Measurements from ENCODE around the gene FAM156A.
"Not testable (repeated sequence)": the region's sequence is repeated elsewhere in the genome, so short reads cannot be mapped to it uniquely, and the experiment has no call there.

FAM156A gene

GRCh38 chrX:52958113-52958959 is at the start of gene FAM156A:
FAM156A (minus strand) TSS chrX:52958518; CDS start chrX:52948588, 9,930 bp downstream.
- DNase-seq = not testable (repeated sequence)

DNA sequence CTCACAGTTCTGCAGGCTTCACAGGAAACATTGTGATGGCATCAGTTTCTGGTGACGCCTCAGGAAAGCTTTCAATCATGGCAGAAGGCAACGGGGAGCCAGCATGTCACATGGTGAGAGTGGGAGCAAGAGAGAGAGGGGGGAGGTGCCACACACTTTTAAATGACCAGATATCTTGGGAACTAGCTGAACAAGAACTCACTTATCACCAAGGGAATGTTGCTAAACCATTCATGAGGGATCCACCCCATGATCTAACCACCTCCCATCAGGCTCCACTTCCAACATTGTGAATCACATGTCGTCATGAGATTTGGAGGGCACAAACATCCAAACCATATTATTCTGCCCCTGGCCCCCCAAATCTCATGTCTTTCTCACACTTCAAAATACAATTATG is 47.0 kb upstream of the FAM156A start:
- DNase-seq = no peak

- DNase-seq = no peak
Observed at GRCh38 chrX:53004811-53005210, 46.5 kb upstream of the FAM156A start.

DNA sequence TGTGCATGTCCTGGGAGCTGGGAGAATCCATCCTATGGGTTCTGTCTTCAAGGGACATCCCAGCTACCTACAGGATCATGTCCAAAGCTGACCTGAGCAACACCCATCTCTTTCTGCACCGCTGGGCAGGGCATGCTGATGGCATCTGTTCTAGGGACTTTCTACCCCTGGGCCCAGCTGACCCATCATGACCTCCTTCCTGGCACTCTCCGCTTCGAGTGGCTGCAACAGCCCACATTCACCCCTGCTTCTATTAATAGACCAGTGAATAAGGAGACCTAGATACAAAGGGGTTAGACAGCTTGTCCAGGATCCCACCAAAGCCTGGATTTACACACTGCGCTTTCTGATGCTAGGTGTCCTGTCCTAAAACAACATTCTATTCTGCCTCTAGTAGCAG is 45.7 kb upstream of the FAM156A start:
- DNase-seq = no peak

- DNase-seq = no peak
Observed at GRCh38 chrX:53003111-53003510, 44.8 kb upstream of the FAM156A start.

DNA sequence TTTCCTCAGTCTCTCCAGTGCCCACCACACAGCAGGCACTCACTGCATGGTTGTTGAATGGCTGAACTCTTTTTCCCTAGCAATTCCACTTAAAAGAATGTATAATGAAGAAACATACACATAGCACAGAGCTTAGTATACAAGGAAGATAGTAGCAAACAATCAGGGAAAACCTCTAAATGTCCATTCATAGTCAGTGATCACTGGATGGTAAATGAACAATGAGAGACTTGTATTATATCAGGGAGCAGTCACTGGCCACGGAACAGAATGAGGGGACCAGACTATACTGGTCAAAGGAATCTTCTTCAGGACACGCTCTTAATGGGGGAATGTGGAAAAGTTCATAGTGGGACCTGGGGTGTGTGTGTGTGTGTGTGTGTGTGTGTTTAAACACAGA is 43.6 kb upstream of the FAM156A start:
- DNase-seq = no peak

- DNase-seq = no peak
Observed at GRCh38 chrX:53000447-53001135, 42.3 kb upstream of the FAM156A start.

DNA sequence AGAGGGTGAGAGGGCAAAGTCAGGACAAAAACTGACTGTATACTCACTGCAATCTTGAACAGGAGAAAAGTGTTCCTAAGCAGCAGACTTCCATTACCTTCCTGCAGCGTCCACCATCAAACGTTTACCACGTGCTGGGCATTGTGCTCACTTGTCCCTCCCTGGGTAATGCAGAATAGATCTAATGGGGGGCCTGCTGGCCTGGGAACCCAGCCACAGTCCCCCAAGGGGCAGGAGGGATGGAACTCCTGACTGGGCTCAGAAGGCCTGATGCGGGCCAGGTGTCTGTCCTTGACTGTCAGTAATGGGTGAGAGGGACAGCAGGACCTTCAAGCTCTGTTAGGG is 37.6 kb upstream of the FAM156A start:
- no peak for DNase-seq

GRCh38 chrX:52995135-52995986 is 37.0 kb upstream of the FAM156A start:
- peak; percentile 90 for DNase-seq

GRCh38 chrX:52990848-52991247 is 32.5 kb upstream of the FAM156A start:
- DNase-seq = no peak

DNA sequence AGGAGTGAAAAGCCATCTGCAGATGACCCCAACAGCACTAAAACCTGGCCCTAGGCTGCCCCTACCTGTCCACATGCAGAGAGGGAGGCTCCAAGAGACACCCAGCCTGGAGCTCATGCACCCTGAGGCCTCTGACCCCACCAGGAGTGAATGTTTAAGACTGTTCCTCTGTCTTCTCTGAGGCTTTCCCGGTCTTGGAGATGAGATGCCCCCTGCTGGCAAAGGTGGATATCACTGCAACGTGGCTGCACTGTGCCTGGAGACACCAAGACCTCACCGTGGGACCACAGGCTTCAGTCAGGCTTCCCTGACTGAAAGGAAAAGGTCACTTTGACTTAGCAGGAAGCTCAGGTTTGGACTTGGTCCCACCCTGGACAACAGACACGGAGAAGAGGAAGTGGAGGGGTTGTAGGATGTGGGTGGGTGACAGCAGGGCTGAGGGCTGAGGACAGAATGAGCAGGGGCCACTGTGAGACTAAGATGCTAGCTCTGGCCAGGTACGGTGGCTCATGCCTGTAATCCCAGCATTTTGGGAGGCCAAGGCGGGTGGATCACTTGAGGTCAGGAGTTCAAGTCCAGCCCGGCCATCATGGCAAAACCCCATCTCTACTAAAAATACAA is 31.8 kb upstream of the FAM156A start:
- DNase-seq = peak in 1 of 2 experiments; percentile 9

GRCh38 chrX:52988985-52989917 is 30.9 kb upstream of the FAM156A start:
- DNase-seq = no peak

DNA sequence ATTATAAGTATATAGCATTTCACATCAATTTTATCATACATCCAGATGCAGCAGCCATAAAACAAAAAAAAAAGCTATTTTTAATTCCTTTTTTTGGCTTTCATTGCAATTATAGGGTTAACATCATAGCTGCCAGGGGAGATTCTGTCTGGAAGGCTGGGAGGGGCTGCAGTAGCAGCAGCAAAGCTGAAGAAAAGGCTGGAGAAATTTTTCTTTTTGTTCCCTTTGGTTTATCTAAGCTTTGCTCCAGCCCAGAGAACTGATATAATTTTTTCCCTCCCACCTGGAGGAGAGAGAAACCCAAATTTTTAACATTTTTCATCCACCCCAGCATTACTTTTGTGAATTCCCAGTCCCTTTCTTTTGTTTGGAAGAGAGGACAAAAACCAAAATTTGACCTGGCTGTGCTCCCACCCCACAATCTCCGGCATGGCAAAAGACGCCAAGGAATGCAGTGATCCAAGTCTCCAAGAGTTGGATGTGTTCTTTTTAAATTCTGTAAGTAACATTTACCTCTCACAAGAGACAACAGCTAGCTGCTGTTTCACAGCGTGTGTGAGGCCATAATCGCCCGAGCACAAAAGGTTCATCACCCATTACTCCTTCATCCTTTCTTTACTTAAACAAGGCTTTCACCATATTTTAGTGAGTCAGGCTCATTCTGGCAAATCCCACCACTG is 25.1 kb upstream of the FAM156A start:
- no peak for DNase-seq

GRCh38 chrX:52979993-52980392 is 21.7 kb upstream of the FAM156A start:
- DNase-seq = no peak

GRCh38 chrX:52979568-52979967 is 21.2 kb upstream of the FAM156A start:
- no peak for DNase-seq

- DNase-seq = no peak
Observed at GRCh38 chrX:52977953-52978352, 19.6 kb upstream of the FAM156A start.

DNA sequence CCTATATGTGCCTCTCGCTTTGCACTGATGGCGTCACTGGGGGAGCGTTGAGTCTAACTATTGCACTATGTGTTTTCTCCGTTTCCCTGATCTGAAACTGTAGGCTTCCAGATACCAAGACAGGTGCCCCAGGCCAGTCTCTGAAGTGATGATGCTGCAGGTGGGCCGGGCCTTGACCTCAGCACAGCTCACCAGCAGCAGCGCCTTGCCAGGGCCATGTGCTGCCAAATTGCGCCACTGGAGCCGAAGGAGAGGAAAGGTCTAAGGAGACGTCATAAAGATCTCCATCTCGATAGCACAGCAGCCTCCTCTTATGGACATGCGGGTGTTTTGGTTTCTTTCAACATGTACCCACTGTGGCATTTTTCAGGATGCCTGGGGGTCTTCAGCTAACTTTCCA is 17.3 kb upstream of the FAM156A start:
- DNase-seq = not testable (repeated sequence)

DNA sequence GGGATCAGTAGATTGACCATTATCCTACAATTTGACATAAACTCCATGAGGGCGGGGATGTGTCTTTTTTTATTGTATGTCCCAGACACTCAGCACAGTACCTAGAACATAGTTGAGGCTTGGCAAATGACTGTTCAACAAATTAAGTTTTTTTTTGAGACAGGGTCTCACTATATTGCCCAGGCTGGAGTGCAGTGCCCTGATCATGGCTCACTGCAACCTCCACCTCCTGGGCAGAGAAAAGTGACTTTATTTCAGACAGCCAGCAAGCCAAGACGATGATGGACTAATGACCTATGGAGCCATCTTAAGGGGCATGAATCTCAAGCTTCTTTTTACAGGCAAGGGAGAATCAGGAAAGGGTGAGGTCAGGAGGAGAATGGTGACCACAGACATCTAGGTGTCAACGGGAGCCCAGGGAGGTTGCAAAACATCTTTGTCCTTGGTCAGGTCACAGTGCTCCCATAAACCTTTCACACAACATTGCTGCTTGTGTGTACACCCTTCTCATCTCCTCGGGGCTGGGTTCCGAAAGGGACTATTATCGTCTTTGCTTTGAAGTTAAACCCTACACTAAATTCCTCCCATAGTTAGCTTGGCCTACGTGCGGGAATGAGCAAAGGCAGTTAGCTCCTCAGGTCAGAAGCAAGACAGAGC is 16.1 kb upstream of the FAM156A start:
- DNase-seq = not testable (repeated sequence)

DNA sequence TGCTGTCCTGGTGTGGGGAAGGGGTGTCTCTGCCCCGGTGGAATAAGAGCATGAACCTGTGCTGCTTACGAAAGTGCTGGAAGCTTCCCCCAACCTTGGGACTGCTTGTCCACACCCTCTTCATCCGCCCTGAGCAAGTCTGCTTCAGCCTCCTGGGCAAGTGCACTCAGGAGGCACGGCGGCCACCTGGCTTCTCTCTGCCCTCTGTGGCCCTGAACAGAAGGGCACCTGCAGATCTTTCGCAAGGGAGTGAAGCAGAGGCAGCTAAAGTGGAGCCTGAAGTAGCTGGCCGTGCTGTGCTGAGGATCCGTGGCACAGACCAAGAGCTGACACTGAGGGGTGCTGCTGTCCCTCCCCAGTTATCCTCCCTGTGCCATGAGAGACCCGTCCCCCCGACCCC is 9.6 kb upstream of the FAM156A start:
- DNase-seq = not testable (repeated sequence)

- not testable (repeated sequence) for DNase-seq
Observed at GRCh38 chrX:52966993-52967738, 8.8 kb upstream of the FAM156A start.

Data from NCI-H1930 (cell line).